Stomach (tissue), 9 donors: ENCODE measurements around the gene LIN9. TPM values are rescaled to one million over a fixed set of nuclear protein-coding genes. Genes with fewer than 3 reads are reported as not detected.

ENCODE experiments used
- DNase-seq, 2 donors: peaks; one replicate each; pipeline versions ENCODE4 v3.0.0 to v3.0.0-alpha.2; 2013 to 2019
- H3K27ac ChIP-seq, 5 donors: fragments of 200-600 bp in 4 of 5; sonication (generic) in 4 of 5; one replicate each; pipeline ENCODE4 v1.5.1; 2013 to 2019; ENCODE audit warnings: mild to moderate bottlenecking in 1 of 5, moderate library complexity in 1 of 5
- H3K27me3 ChIP-seq, 3 donors: fragments of 200-600 bp; sonication (generic); one replicate each; pipeline ENCODE4 v1.5.1; 2017 to 2019; ENCODE audit warnings: mixed run types in 1 of 3
- H3K36me3 ChIP-seq, 4 donors: fragments of 200-600 bp; sonication (generic); 1 replicate in 3 of 4; 2 replicates in 1 of 4; pipeline ENCODE4 v1.5.1; 2016 to 2019
- H3K4me1 ChIP-seq, 4 donors: fragments of 200-600 bp; sonication (generic); one replicate each; pipeline ENCODE4 v1.5.1; 2016 to 2019
- H3K4me3 ChIP-seq, 4 donors: fragments of 200-600 bp; sonication (generic) in 3 of 4; one replicate each; pipeline ENCODE4 v1.5.1; 2016 to 2019; ENCODE audit warnings: mild to moderate bottlenecking in 1 of 4
- H3K9me3 ChIP-seq, 4 donors: fragments of 200-600 bp; sonication (generic); one replicate each; pipeline ENCODE4 v1.5.1; 2016 to 2019
- EP300 ChIP-seq: sonication (generic); formaldehyde crosslinking; IDR thresholded peaks from one replicate; pipeline ENCODE4 v1.6.1; 2017; ENCODE audit warnings: antibody characterized with exemption
- POLR2A ChIP-seq, 4 donors: fragments of 450-650 bp; IDR thresholded peaks; one replicate each; pipeline ENCODE4 v1.6.1; 2016; ENCODE audit warnings: antibody characterized with exemption in 4 of 4, control low read depth in 2 of 4, mild to moderate bottlenecking in 1 of 4, moderate library complexity in 1 of 4
- POLR2AphosphoS5 ChIP-seq, 3 donors: sonication (generic); formaldehyde crosslinking; IDR thresholded peaks; one replicate each; pipeline ENCODE4 v1.6.1; 2016; ENCODE audit warnings: antibody characterized with exemption in 3 of 3
- WGBS, 5 donors: extraction: QIAGEN DNeasy Blood & Tissue Kit in 3 of 5; methylation state at CpG; one replicate each; pipeline versions ENCODE4 v1.1.5 to v1.1.7; 2013 to 2018; 5-methylcytosine and 5-hydroxymethylcytosine counted together
- intact Hi-C: fragments of 100-400 bp; cut with DNase I; formaldehyde crosslinking; loops from one replicate; pipeline ENCODE4 v1.15.1; 2023; ENCODE audit warnings: low total_unique reads
- polyA plus RNA-seq, 3 donors: library from polyadenylated mRNA; stranded (reverse); fragments of 200-250 nt; gene quantifications; one replicate each; pipeline ENCODE4 v1.2.3, GENCODE V29; 2013
- total RNA-seq, 5 donors: library from RNA; depleted of rRNA; stranded (reverse); fragments of >200 nt; gene quantifications; one replicate each; pipeline versions ENCODE4 v1.1.0 to v1.2.3, GENCODE V29; 2014 to 2016
- TF ChIP-seq, protein P1 (sequence below), 7 experiments: fragments of 450-650 bp in 4 of 7; fragments of 200-600 bp in 3 of 7; sonication (generic) in 3 of 7; IDR thresholded peaks; one replicate each; pipeline ENCODE4 v1.5.1; 2016 to 2019; ENCODE audit warnings: antibody characterized with exemption in 7 of 7, control low read depth in 2 of 7, mild to moderate bottlenecking in 1 of 7
- donor health status: healthy with polysubstance abuse.
- donor health status: Bipolar disorder and iron deficiency.
- donor health status: healthy.

The LIN9 gene
- total and polyA plus RNA-seq, 8 donors: 1.3 to 45.5 (median 2.9) TPM; not detected in 1

DNA sequence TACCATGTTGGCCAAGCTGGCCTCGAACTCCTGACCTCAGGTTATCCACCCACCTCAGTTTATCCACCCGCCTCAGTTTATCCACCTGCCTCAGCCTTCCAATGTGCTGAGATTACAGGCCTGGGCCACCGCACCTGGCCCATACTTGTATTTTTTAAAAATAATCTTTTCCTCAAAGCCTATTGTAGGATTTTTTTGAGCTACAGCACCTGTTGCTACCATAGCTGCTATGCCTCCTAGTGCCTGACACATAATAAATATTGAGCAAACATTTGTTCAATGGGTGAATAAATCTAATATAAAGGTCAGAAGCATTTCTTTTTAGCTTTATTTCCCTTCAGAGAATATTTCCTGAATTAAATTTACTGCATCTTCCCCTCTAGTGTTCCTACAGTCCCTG, 106.7 kb downstream of the LIN9 start:
- Histone ChIP-seq H3K27me3 (no peaks in the 10 kb centered on the region), H3K4me3 (no peak overlapping the region), H3K27ac (no peak overlapping the region), H3K36me3 (no peaks in the 10 kb centered on the region), H3K4me1 (peaks cover 0 to under 1% (median 0%) of the 10 kb centered on the region in 4 donors), H3K9me3 (no peaks in the 10 kb centered on the region)
- TF ChIP-seq POLR2A (IDR thresholded peaks at IDR 0.05) (no peak), POLR2AphosphoS5 (IDR thresholded peaks at IDR 0.05) (no peak), EP300 (no peak)
- TF ChIP-seq, protein P1, sequence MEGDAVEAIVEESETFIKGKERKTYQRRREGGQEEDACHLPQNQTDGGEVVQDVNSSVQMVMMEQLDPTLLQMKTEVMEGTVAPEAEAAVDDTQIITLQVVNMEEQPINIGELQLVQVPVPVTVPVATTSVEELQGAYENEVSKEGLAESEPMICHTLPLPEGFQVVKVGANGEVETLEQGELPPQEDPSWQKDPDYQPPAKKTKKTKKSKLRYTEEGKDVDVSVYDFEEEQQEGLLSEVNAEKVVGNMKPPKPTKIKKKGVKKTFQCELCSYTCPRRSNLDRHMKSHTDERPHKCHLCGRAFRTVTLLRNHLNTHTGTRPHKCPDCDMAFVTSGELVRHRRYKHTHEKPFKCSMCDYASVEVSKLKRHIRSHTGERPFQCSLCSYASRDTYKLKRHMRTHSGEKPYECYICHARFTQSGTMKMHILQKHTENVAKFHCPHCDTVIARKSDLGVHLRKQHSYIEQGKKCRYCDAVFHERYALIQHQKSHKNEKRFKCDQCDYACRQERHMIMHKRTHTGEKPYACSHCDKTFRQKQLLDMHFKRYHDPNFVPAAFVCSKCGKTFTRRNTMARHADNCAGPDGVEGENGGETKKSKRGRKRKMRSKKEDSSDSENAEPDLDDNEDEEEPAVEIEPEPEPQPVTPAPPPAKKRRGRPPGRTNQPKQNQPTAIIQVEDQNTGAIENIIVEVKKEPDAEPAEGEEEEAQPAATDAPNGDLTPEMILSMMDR (IDR thresholded peaks at IDR 0.05): no peak
- WGBS, 5 donors: 64 to 77% (median 75%) methylated on average over 3 of the region's 3 CpGs
- intact Hi-C loops: no loop called here
- no peak for DNase-seq

GRCh38 chr1:226201029-226201593, 107.9 kb downstream of the LIN9 start:
- no peak overlapping the region for H3K27ac ChIP-seq
- no peaks in the 10 kb centered on the region for H3K36me3 ChIP-seq
- intact Hi-C loops: no loop called here
- no peaks in the 10 kb centered on the region for H3K9me3 ChIP-seq
- no peak overlapping the region for H3K4me3 ChIP-seq
- peaks cover 0 to 7% (median 0%) of the 10 kb centered on the region in 4 donors for H3K4me1 ChIP-seq
- H3K27me3 ChIP-seq: no peaks in the 10 kb centered on the region
- 59 to 70% (median 66%) methylated on average over 5 of the region's 5 CpGs for WGBS, 5 donors
- DNase-seq: no peak
- TF ChIP-seq, protein P1 (IDR thresholded peaks at IDR 0.05): peak in 1 of 7 experiments; percentile 11
- TF ChIP-seq EP300: no peak
- TF ChIP-seq POLR2A (IDR thresholded peaks at IDR 0.05): no peak

- 64 to 77% (median 72%) methylated on average over 2 of the region's 2 CpGs for WGBS, 5 donors
- no peak for DNase-seq
- Histone ChIP-seq H3K27ac (no peak overlapping the region), H3K4me3 (no peak overlapping the region), H3K4me1 (peaks cover 0 to 7% (median 0%) of the 10 kb centered on the region in 4 donors), H3K36me3 (no peaks in the 10 kb centered on the region), H3K27me3 (no peaks in the 10 kb centered on the region), H3K9me3 (no peaks in the 10 kb centered on the region)
- TF ChIP-seq POLR2A (IDR thresholded peaks at IDR 0.05): no peak
- no peak for TF ChIP-seq EP300
- TF ChIP-seq, protein P1 (IDR thresholded peaks at IDR 0.05): no peak
- TF ChIP-seq POLR2AphosphoS5 (IDR thresholded peaks at IDR 0.05): no peak
- intact Hi-C loops: loop anchor here (5.0 kb wide), 1 partner anchor 73 kb away; no protein-coding TSS in a partner anchor
Observed at GRCh38 chr1:226199971-226200370, 109.0 kb downstream of the LIN9 start.

- intact Hi-C loops: loop anchor here (5.0 kb wide), 1 partner anchor 68 kb away; no protein-coding TSS in a partner anchor
- no peaks in the 10 kb centered on the region for H3K27me3 ChIP-seq
- H3K9me3 ChIP-seq: no peaks in the 10 kb centered on the region
- TF ChIP-seq POLR2AphosphoS5 (IDR thresholded peaks at IDR 0.05): no peak
- TF ChIP-seq POLR2A (IDR thresholded peaks at IDR 0.05): no peak
- TF ChIP-seq EP300: no peak
- TF ChIP-seq, protein P1 (IDR thresholded peaks at IDR 0.05): no peak
- H3K4me1 ChIP-seq: peaks cover 0 to 7% (median 0%) of the 10 kb centered on the region in 4 donors
- H3K4me3 ChIP-seq: no peak overlapping the region
- 79 to 100% (median 90%) methylated on average over 1 of the region's 1 CpG for WGBS, 5 donors
- H3K27ac ChIP-seq: no peak overlapping the region
- no peak for DNase-seq
- no peaks in the 10 kb centered on the region for H3K36me3 ChIP-seq
Observed at GRCh38 chr1:226195144-226195543, 113.8 kb downstream of the LIN9 start.
